ENCODE data around the gene PDCD5. TPM values are rescaled to one million over a fixed set of nuclear protein-coding genes. Genes with fewer than 3 reads are reported as not detected.
A peak's percentile ranks its signal among the peaks of the same experiment; 100 is the strongest.
"Not testable (repeated sequence)": the region's sequence is repeated elsewhere in the genome, so short reads cannot be mapped to it uniquely, and the experiment has no call there.

PDCD5 gene
- total RNA-seq, 1 donor from 2014 or later, result 88.9 TPM

DNA sequence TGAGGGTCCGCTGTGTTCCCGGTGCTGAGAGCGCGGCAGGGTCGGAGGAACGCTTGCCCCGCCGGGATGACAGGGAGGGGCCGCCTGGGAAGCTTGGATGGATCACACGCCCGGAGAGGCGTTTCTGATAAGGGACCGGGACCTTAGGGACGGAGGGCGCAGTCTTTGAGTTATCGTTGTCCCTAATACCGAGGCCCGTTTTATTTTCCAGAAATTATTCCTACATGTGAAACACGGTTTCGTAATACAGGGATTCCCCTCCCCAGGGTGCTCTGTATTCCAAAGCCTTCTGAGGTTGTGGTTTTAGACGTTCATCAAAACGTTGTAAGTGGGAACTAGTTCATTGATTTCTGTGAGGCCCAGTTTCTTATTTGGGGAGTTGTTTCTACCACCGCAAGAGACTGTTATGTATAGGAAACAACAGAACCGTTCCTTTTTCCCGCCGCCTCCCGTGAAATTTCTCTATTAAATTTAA is 752 bp downstream of the PDCD5 start:
- Histone ChIP-seq H3K27me3 (peaks cover 31% of the 10 kb centered on the region), H3K9ac (peak overlapping the region; percentile 45), H3K4me1 (no peaks in the 10 kb centered on the region), H2AFZ (replicated peaks) (peak overlapping the region; percentile 89), H3K9me3 (ENCODE audit: low read depth) (no peaks in the 10 kb centered on the region), H3K27ac (no peak overlapping the region), H4K20me1 (ENCODE audit: low read depth) (peaks cover 17% of the 10 kb centered on the region), H3K36me3 (peaks cover 3% of the 10 kb centered on the region), H3F3A (ENCODE audit: low read depth) (no peaks in the 10 kb centered on the region), H3K79me2 (ENCODE audit: low read depth) (peaks cover 26% of the 10 kb centered on the region), H3K4me3 (peak overlapping the region; percentile 78), H3K4me2 (peak overlapping the region; percentile 82)
- no peak for TF ChIP-seq EZH2 (IDR thresholded peaks at IDR 0.05)
- no peak for TF ChIP-seq EZH2phosphoT487 (IDR thresholded peaks at IDR 0.05)
- TF ChIP-seq CTCF (IDR thresholded peaks at IDR 0.05), result no peak
- no peak overlapping the region for H3K27ac Mint-ChIP-seq
- H3K27me3 Mint-ChIP-seq (ENCODE audit: insufficient read depth, low read depth), result peaks cover 5% of the 10 kb centered on the region
- peak overlapping the region; percentile 96 for H3K4me3 Mint-ChIP-seq
- no peaks in the 10 kb centered on the region for H3K9me3 Mint-ChIP-seq
- H3K36me3 Mint-ChIP-seq, result peaks cover 25% of the 10 kb centered on the region
- DNase-seq (ENCODE audit: low spot score), result peak; percentile 57
- peaks cover 16% of the 10 kb centered on the region for H3K4me1 Mint-ChIP-seq

GRCh38 chr19:32587747-32588504 is 6.9 kb downstream of the PDCD5 start:
- H3K4me2 ChIP-seq; H3K4me1 Mint-ChIP-seq; H3F3A ChIP-seq (ENCODE audit: low read depth); H3K4me3 Mint-ChIP-seq; H3K27ac ChIP-seq; H3K9me3 Mint-ChIP-seq; DNase-seq (ENCODE audit: low spot score); H3K9me3 ChIP-seq (ENCODE audit: low read depth); H3K4me3 ChIP-seq; H3K27me3 ChIP-seq; H4K20me1 ChIP-seq (ENCODE audit: low read depth); H3K9ac ChIP-seq; H3K4me1 ChIP-seq; H3K27ac Mint-ChIP-seq; H3K27me3 Mint-ChIP-seq (ENCODE audit: insufficient read depth, low read depth); H3K36me3 ChIP-seq; H2AFZ ChIP-seq (replicated peaks); H3K79me2 ChIP-seq (ENCODE audit: low read depth): not testable (repeated sequence)
- peaks cover 46% of the 10 kb centered on the region for H3K36me3 Mint-ChIP-seq

- Histone ChIP-seq H3K4me2 (no peak overlapping the region), H3K27ac (no peak overlapping the region), H3K79me2 (ENCODE audit: low read depth) (no peaks in the 10 kb centered on the region), H4K20me1 (ENCODE audit: low read depth) (no peaks in the 10 kb centered on the region), H3K4me3 (no peak overlapping the region), H3K27me3 (no peaks in the 10 kb centered on the region), H3F3A (ENCODE audit: low read depth) (no peaks in the 10 kb centered on the region), H3K9ac (no peak overlapping the region), H3K9me3 (ENCODE audit: low read depth) (no peaks in the 10 kb centered on the region), H2AFZ (replicated peaks) (no peak overlapping the region), H3K36me3 (no peaks in the 10 kb centered on the region), H3K4me1 (no peaks in the 10 kb centered on the region)
- DNase-seq (ENCODE audit: low spot score), result no peak
- Mint-ChIP-seq H3K27ac (no peak overlapping the region), H3K27me3 (ENCODE audit: insufficient read depth, low read depth) (peaks cover 2% of the 10 kb centered on the region), H3K4me3 (no peak overlapping the region), H3K36me3 (peaks cover 38% of the 10 kb centered on the region), H3K9me3 (peaks cover 6% of the 10 kb centered on the region), H3K4me1 (no peaks in the 10 kb centered on the region)
- no peak for TF ChIP-seq EZH2 (IDR thresholded peaks at IDR 0.05)
- no peak for TF ChIP-seq CTCF (IDR thresholded peaks at IDR 0.05)
- no peak for TF ChIP-seq EZH2phosphoT487 (IDR thresholded peaks at IDR 0.05)
Measured at GRCh38 chr19:32594021-32594420, 13.0 kb downstream of the PDCD5 start.

DNA sequence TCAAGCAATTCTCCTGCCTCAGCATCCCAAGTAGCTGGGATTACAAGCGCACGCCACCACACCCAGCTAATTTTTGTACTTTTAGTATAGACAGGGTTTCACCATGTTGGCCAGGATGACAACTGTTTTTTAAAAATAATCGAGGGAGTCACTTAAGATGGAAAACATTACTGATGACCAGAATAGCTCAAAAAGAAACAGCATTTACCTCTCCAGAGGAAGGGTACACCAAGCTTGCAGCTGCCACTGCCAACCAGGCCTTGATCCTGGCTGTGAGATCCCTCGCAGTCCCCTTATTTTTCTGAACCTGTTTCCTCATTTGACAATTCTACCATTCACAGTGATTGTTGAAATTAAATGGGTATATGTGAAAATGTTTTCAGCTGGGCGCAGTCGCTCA is 14.5 kb downstream of the PDCD5 start:
- H3K27me3 Mint-ChIP-seq (ENCODE audit: insufficient read depth, low read depth), result peaks cover 2% of the 10 kb centered on the region

More for the DNA sequence above, 14.5 kb downstream of the PDCD5 start:
- Histone ChIP-seq H3K36me3 (peaks cover 3% of the 10 kb centered on the region), H3K4me2 (no peak overlapping the region), H3K9me3 (ENCODE audit: low read depth) (no peaks in the 10 kb centered on the region), H3K9ac (no peak overlapping the region), H3F3A (ENCODE audit: low read depth) (no peaks in the 10 kb centered on the region), H3K79me2 (ENCODE audit: low read depth) (no peaks in the 10 kb centered on the region), H2AFZ (replicated peaks) (no peak overlapping the region), H3K4me3 (no peak overlapping the region), H3K4me1 (no peaks in the 10 kb centered on the region), H3K27ac (no peak overlapping the region), H3K27me3 (no peaks in the 10 kb centered on the region), H4K20me1 (ENCODE audit: low read depth) (no peaks in the 10 kb centered on the region)
- Mint-ChIP-seq H3K9me3 (peaks cover 6% of the 10 kb centered on the region), H3K4me3 (no peak overlapping the region), H3K36me3 (peaks cover 39% of the 10 kb centered on the region), H3K27ac (no peak overlapping the region), H3K4me1 (no peaks in the 10 kb centered on the region)
- TF ChIP-seq CTCF (IDR thresholded peaks at IDR 0.05), result no peak
- no peak for TF ChIP-seq EZH2phosphoT487 (IDR thresholded peaks at IDR 0.05)
- no peak for TF ChIP-seq EZH2 (IDR thresholded peaks at IDR 0.05)
- DNase-seq (ENCODE audit: low spot score), result no peak

All from neural progenitor cell (in vitro differentiated cells).